Measurements from ENCODE around the gene RNF224. TPM values are rescaled to one million over a fixed set of nuclear protein-coding genes. Genes with fewer than 3 reads are reported as not detected.

The RNF224 gene
- total and polyA plus RNA-seq, 10 of the 15 experiments (the other 5 are each of a cell fraction or from before 2014, with no cell fraction given) = not detected

GRCh38 chr9:137228968-137229896, 1.9 kb downstream of the RNF224 start:
- 29% methylated on average over 27 of the region's 27 CpGs for WGBS (ENCODE audit: insufficient coverage, insufficient replicate concordance, low lambda C conversion rate, missing lambda C conversion rate)
- Histone ChIP-seq H4K20me1 (ENCODE audit: control insufficient read depth, insufficient read depth) (no peaks in the 10 kb centered on the region), H3K27ac (ENCODE audit: control insufficient read depth, insufficient read depth) (no peak overlapping the region), H3K9me3 (replicated peaks; ENCODE audit: control insufficient read depth, insufficient read depth, low read length) (no peaks in the 10 kb centered on the region), H3K27me3 (replicated peaks in 1 of 2; ENCODE audit: control insufficient read depth in 2 of 2, insufficient read depth in 2 of 2, low read length in 1 of 2) (no peaks in the 10 kb centered on the region), H3K4me1 (ENCODE audit: control insufficient read depth, insufficient read depth, low read length) (peaks cover 8% of the 10 kb centered on the region), H3K36me3 (ENCODE audit: control insufficient read depth in 2 of 2, insufficient read depth in 2 of 2, low read length in 1 of 2) (no peaks in the 10 kb centered on the region), H3K4me3 (no peak overlapping the region), H3K79me2 (ENCODE audit: control insufficient read depth, insufficient read depth, low read length) (no peaks in the 10 kb centered on the region), H2AFZ (ENCODE audit: control insufficient read depth, low read depth, low read length) (no peak overlapping the region), H3K9ac (ENCODE audit: control insufficient read depth, insufficient read depth, low read length) (no peak overlapping the region), H3K4me2 (ENCODE audit: control insufficient read depth, insufficient read depth) (no peak overlapping the region)
- in situ Hi-C loops (cut with MboI) = loop anchor here (5.0 kb wide), 1 partner anchor 107 kb away; no protein-coding TSS in a partner anchor
- TF ChIP-seq SIN3A (IDR thresholded peaks at IDR 0.05; ENCODE audit: low read depth, low read length) (no peak), POLR2A (IDR thresholded peaks at IDR 0.05; ENCODE audit: low read depth, low read length) (no peak), RELB (IDR thresholded peaks at IDR 0.05; ENCODE audit: low read depth) (no peak), FOXM1 (IDR thresholded peaks at IDR 0.05; ENCODE audit: low read depth, low read length) (no peak)
- no TSS peak for BruUV-seq (replicated peaks)
- ATAC-seq (no peak), FAIRE-seq (no peak), DNase-seq (ENCODE audit: low read depth, low spot score) (no peak)
- intact Hi-C loops (cut with micrococcal nuclease; ENCODE audit: unreplicated experiment) = loop anchor here (10.0 kb wide), 1 partner anchor 184 kb away; the partner anchor contains the start of gene NPDC1
- RAD21 ChIA-PET (ENCODE audit: unreplicated experiment) = interaction anchor here (0.8 kb wide), 1 partner anchor 40 kb away, joined by 3 read pairs; the partner anchor contains the start of genes ANAPC2 and SSNA1
- CTCF ChIA-PET = no interaction called here
- POLR2A ChIA-PET = interaction anchor here (0.8 to 1.2 kb wide), 2 partner anchors 11 to 40 kb away, joined by 3 read pairs; partner anchors contain the start of genes SSNA1 and TUBB4B
- SMC1A ChIA-PET (ENCODE audit: uncharacterized antibody, unreplicated experiment) = no interaction called here

Data from GM12878 (cell line).